Lower leg skin (tissue), 3 donors: ENCODE measurements around the gene DECR2.

ENCODE experiments used
- POLR2A ChIP-seq, 2 donors: fragments of 450-650 bp; IDR thresholded peaks; one replicate each; pipeline ENCODE4 v1.6.1; 2016 to 2017; ENCODE audit warnings: antibody characterized with exemption in 2 of 2, mild to moderate bottlenecking in 1 of 2, moderate library complexity in 1 of 2
- TF ChIP-seq, protein P1 (sequence below), 3 donors: fragments of 450-650 bp; IDR thresholded peaks; one replicate each; pipeline ENCODE4 v1.5.1; 2016; ENCODE audit warnings: antibody characterized with exemption in 3 of 3, mild to moderate bottlenecking in 3 of 3, moderate library complexity in 2 of 3

DNA sequence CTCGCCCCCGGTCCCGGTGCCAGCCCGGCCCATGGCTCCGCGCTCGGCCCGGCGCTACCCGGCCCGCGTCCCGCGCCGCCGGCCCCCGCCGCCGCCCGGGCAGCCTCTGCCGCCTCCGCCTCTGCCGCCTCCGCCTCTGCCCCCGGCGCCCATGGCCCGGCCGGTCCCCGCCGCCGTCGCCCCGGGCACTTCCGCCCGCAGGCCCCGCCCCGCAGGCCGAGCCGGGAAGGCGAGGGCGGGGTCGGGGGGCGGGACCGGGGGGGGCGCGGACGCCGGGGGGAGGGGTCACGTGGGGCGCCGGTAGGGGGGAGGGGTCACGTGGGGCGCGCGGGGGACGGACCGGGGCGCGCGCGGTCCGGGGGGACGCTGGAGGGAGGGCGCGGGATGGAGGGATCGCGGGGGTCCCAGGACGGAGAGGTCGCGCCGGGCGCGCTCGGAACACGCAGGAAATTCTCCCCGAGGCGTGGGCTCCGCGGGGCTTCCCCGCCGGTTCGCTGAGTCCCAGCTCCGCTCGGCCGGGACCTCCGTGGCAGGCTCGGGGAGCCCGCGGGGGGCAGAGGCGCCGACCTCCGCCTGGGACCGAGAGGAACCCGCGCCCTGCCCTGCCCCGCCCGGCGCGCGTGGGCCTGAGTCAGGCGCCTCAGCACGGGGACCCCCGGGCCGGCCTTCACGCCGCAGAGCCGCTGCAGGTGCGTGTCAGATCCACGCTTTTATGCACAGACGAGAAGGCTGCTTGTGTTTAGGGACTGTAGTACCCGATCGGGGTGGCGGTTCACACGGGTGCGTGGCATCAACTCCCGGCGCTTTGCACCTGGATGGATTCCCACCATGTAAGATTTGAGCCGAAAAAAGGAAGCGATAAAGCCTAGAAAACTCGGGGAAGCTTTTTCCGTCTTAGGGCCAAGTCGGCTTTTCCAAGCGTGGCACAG lies 19.6 kb upstream of the DECR2 start, which contains the start of gene PGAP6:
- TF ChIP-seq, protein P1, sequence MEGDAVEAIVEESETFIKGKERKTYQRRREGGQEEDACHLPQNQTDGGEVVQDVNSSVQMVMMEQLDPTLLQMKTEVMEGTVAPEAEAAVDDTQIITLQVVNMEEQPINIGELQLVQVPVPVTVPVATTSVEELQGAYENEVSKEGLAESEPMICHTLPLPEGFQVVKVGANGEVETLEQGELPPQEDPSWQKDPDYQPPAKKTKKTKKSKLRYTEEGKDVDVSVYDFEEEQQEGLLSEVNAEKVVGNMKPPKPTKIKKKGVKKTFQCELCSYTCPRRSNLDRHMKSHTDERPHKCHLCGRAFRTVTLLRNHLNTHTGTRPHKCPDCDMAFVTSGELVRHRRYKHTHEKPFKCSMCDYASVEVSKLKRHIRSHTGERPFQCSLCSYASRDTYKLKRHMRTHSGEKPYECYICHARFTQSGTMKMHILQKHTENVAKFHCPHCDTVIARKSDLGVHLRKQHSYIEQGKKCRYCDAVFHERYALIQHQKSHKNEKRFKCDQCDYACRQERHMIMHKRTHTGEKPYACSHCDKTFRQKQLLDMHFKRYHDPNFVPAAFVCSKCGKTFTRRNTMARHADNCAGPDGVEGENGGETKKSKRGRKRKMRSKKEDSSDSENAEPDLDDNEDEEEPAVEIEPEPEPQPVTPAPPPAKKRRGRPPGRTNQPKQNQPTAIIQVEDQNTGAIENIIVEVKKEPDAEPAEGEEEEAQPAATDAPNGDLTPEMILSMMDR (IDR thresholded peaks at IDR 0.05), result no peak
- TF ChIP-seq POLR2A (IDR thresholded peaks at IDR 0.05), result no peak
